ENCODE measurements around the gene ARHGAP26. TPM values are rescaled to one million over a fixed set of nuclear protein-coding genes. Genes with fewer than 3 reads are reported as not detected.

Gene ARHGAP26
- total and polyA plus RNA-seq, 4 donors, result 1.8 to 16.7 (median 4.1) TPM

DNA sequence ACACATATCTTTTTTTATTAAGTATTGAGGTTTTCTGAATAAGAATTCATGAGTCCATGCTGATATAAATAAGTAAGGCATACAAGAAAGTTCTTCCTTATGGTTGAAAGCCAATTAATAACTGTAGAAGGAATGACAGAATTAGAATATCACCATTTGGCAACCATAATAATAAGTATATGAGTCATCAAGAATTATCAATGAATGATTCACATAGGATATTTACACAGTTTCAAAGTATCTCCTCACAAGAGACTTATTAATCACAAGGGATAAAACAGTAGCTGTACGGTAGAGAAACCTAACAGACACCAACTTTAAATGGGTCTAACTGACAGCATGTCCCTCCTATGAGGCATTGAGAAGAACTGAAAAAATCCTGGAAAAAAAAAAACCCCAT, 471.7 kb downstream of the ARHGAP26 start:
- Histone ChIP-seq H3K9ac (ENCODE audit: low read depth in 1 of 2, low read length in 2 of 2) (no peak overlapping the region), H3K9me3 (ENCODE audit: control insufficient read depth in 4 of 4, low read length in 3 of 4) (no peaks in the 10 kb centered on the region), H3K4me1 (ENCODE audit: control insufficient read depth in 4 of 4, insufficient read depth in 4 of 4, low read length in 3 of 4) (peaks cover 0 to 5% (median 2%) of the 10 kb centered on the region in 4 donors), H3K4me3 (ENCODE audit: low read depth in 1 of 3, low read length in 3 of 3) (no peak overlapping the region), H3K27ac (ENCODE audit: low read depth in 1 of 2, low read length in 2 of 2) (no peak overlapping the region), H3K36me3 (ENCODE audit: control insufficient read depth in 4 of 4, insufficient read depth in 3 of 4, low read depth in 1 of 4, low read length in 3 of 4) (no peaks in the 10 kb centered on the region), H3K27me3 (ENCODE audit: control insufficient read depth in 4 of 4, insufficient read depth in 4 of 4, low read length in 3 of 4) (no peaks in the 10 kb centered on the region)
- no peak for DNase-seq (ENCODE audit: low spot score)
- TF ChIP-seq, protein P1, sequence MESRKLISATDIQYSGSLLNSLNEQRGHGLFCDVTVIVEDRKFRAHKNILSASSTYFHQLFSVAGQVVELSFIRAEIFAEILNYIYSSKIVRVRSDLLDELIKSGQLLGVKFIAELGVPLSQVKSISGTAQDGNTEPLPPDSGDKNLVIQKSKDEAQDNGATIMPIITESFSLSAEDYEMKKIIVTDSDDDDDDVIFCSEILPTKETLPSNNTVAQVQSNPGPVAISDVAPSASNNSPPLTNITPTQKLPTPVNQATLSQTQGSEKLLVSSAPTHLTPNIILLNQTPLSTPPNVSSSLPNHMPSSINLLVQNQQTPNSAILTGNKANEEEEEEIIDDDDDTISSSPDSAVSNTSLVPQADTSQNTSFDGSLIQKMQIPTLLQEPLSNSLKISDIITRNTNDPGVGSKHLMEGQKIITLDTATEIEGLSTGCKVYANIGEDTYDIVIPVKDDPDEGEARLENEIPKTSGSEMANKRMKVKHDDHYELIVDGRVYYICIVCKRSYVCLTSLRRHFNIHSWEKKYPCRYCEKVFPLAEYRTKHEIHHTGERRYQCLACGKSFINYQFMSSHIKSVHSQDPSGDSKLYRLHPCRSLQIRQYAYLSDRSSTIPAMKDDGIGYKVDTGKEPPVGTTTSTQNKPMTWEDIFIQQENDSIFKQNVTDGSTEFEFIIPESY (IDR thresholded peaks at IDR 0.05), result no peak
- TF ChIP-seq SP1 (IDR thresholded peaks at IDR 0.05) (no peak), FOXA1 (IDR thresholded peaks at IDR 0.05) (no peak), RXRA (IDR thresholded peaks at IDR 0.05) (no peak), FOXA2 (IDR thresholded peaks at IDR 0.05) (no peak)
- TF ChIP-seq, protein P2, sequence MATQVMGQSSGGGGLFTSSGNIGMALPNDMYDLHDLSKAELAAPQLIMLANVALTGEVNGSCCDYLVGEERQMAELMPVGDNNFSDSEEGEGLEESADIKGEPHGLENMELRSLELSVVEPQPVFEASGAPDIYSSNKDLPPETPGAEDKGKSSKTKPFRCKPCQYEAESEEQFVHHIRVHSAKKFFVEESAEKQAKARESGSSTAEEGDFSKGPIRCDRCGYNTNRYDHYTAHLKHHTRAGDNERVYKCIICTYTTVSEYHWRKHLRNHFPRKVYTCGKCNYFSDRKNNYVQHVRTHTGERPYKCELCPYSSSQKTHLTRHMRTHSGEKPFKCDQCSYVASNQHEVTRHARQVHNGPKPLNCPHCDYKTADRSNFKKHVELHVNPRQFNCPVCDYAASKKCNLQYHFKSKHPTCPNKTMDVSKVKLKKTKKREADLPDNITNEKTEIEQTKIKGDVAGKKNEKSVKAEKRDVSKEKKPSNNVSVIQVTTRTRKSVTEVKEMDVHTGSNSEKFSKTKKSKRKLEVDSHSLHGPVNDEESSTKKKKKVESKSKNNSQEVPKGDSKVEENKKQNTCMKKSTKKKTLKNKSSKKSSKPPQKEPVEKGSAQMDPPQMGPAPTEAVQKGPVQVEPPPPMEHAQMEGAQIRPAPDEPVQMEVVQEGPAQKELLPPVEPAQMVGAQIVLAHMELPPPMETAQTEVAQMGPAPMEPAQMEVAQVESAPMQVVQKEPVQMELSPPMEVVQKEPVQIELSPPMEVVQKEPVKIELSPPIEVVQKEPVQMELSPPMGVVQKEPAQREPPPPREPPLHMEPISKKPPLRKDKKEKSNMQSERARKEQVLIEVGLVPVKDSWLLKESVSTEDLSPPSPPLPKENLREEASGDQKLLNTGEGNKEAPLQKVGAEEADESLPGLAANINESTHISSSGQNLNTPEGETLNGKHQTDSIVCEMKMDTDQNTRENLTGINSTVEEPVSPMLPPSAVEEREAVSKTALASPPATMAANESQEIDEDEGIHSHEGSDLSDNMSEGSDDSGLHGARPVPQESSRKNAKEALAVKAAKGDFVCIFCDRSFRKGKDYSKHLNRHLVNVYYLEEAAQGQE (IDR thresholded peaks at IDR 0.05), result no peak
- 92% methylated on average over 1 of the region's 1 CpG for WGBS

DNA sequence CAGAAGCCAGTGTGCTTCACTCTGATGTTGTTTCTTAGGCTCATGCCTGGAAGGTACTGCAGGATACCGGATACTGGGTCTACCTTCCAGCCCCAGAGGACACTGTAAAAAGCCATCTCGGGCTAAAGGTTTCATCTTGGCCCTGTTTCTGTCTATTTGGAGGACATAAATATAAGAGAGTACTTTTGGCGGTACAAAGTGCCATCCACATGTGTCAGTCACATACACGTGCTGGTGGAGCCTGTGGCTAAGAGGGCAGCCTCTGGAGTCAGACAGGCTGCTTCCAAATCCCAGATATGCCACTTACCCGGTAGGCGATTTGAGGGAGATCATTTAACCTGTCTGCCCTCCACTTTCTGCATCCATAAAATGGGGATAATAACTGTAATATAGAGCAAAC, 472.9 kb downstream of the ARHGAP26 start:
- no peaks in the 10 kb centered on the region for H3K36me3 ChIP-seq (ENCODE audit: control insufficient read depth in 4 of 4, insufficient read depth in 3 of 4, low read depth in 1 of 4, low read length in 3 of 4)
- H3K27ac ChIP-seq (ENCODE audit: low read depth in 1 of 2, low read length in 2 of 2), result no peak overlapping the region
- no peak for DNase-seq (ENCODE audit: low spot score)
- TF ChIP-seq, protein P3, sequence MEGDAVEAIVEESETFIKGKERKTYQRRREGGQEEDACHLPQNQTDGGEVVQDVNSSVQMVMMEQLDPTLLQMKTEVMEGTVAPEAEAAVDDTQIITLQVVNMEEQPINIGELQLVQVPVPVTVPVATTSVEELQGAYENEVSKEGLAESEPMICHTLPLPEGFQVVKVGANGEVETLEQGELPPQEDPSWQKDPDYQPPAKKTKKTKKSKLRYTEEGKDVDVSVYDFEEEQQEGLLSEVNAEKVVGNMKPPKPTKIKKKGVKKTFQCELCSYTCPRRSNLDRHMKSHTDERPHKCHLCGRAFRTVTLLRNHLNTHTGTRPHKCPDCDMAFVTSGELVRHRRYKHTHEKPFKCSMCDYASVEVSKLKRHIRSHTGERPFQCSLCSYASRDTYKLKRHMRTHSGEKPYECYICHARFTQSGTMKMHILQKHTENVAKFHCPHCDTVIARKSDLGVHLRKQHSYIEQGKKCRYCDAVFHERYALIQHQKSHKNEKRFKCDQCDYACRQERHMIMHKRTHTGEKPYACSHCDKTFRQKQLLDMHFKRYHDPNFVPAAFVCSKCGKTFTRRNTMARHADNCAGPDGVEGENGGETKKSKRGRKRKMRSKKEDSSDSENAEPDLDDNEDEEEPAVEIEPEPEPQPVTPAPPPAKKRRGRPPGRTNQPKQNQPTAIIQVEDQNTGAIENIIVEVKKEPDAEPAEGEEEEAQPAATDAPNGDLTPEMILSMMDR (IDR thresholded peaks at IDR 0.05; ENCODE audit: low read depth, low read length, missing input control), result no peak
- TF ChIP-seq YY1 (IDR thresholded peaks at IDR 0.05), result no peak
- TF ChIP-seq GABPA (IDR thresholded peaks at IDR 0.05 in 1 of 2, conservative IDR thresholded peaks at IDR 0.05 in 1 of 2), result no peak
- TF ChIP-seq RAD21 (IDR thresholded peaks at IDR 0.05), result no peak
- TF ChIP-seq, protein P4, sequence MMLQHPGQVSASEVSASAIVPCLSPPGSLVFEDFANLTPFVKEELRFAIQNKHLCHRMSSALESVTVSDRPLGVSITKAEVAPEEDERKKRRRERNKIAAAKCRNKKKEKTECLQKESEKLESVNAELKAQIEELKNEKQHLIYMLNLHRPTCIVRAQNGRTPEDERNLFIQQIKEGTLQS (IDR thresholded peaks at IDR 0.05), result no peak
- TF ChIP-seq TAF1 (conservative IDR thresholded peaks at IDR 0.05), result no peak
- no peak for TF ChIP-seq NR2F2 (IDR thresholded peaks at IDR 0.05)
- H3K4me1 ChIP-seq (ENCODE audit: control insufficient read depth in 4 of 4, insufficient read depth in 4 of 4, low read length in 3 of 4), result peaks cover 0 to 5% (median 2%) of the 10 kb centered on the region in 4 donors
- 94% methylated on average over 6 of the region's 6 CpGs for WGBS
- no peak overlapping the region for H3K4me3 ChIP-seq (ENCODE audit: low read depth in 1 of 3, low read length in 3 of 3)
- no peaks in the 10 kb centered on the region for H3K9me3 ChIP-seq (ENCODE audit: control insufficient read depth in 4 of 4, low read length in 3 of 4)
- no peaks in the 10 kb centered on the region for H3K27me3 ChIP-seq (ENCODE audit: control insufficient read depth in 4 of 4, insufficient read depth in 4 of 4, low read length in 3 of 4)
- H3K9ac ChIP-seq (ENCODE audit: low read depth in 1 of 2, low read length in 2 of 2), result no peak overlapping the region

Measured in liver (tissue), 9 donors.